HEK293T (cell line): ENCODE results near the gene SPC25.

Experiments used
- CTCF ChIA-PET: fragments of 350-600 bp; formaldehyde crosslinking; extraction: SDS; loops from one replicate; lab custom pipeline; 2021; ENCODE audit warnings: antibody characterized with exemption, inconsistent platforms; lab: Yijun Ruan, JAX
- POLR2A ChIA-PET: fragments of 350-600 bp; formaldehyde crosslinking; extraction: SDS; loops from one replicate; lab custom pipeline; 2020; ENCODE audit warnings: antibody characterized with exemption, inconsistent platforms; lab: Yijun Ruan, JAX
- DNase-seq: peaks from one replicate; pipeline ENCODE4 v3.0.0; 2012; ENCODE audit warnings: mixed read lengths; ENCODE audit errors: extremely low spot score
- ARNT ChIP-seq: fragments of 450-650 bp; IDR thresholded peaks from 2 replicates; pipeline ENCODE4 v1.6.1; 2017; ENCODE audit warnings: mild to moderate bottlenecking
- BHLHE40 ChIP-seq: fragments of 450-650 bp; IDR thresholded peaks from 2 replicates; pipeline ENCODE4 v1.6.1; 2016; ENCODE audit warnings: mild to moderate bottlenecking, moderate library complexity, borderline replicate concordance
- CTBP1 ChIP-seq: fragments of 450-650 bp; IDR thresholded peaks from 2 replicates; pipeline ENCODE4 v1.6.1; 2016; ENCODE audit warnings: borderline replicate concordance
- ELF4 ChIP-seq: fragments of 450-650 bp; IDR thresholded peaks from 2 replicates; pipeline ENCODE4 v1.6.1; 2017; ENCODE audit warnings: antibody characterized with exemption
- FOXA1 ChIP-seq: fragments of 450-650 bp; IDR thresholded peaks from 2 replicates; pipeline ENCODE4 v1.6.1; 2016; ENCODE audit warnings: mild to moderate bottlenecking
- FOXK2 ChIP-seq: fragments of 450-650 bp; IDR thresholded peaks from 2 replicates; pipeline ENCODE4 v1.6.1; 2016; ENCODE audit warnings: mild to moderate bottlenecking
- FOXM1 ChIP-seq: fragments of 450-650 bp; IDR thresholded peaks from 2 replicates; pipeline ENCODE4 v1.6.1; 2017; ENCODE audit warnings: mild to moderate bottlenecking, borderline replicate concordance
- HDGF ChIP-seq: fragments of 450-650 bp; IDR thresholded peaks from 2 replicates; pipeline ENCODE4 v1.6.1; 2017; ENCODE audit warnings: antibody characterized with exemption, borderline replicate concordance
- L3MBTL2 ChIP-seq: fragments of 450-650 bp; conservative IDR thresholded peaks from 2 replicates; pipeline ENCODE4 v1.6.1; 2016; ENCODE audit warnings: mild to moderate bottlenecking
- LEF1 ChIP-seq: fragments of 450-650 bp; IDR thresholded peaks from 2 replicates; pipeline ENCODE4 v1.6.1; 2017; ENCODE audit warnings: mild to moderate bottlenecking, borderline replicate concordance
- NFRKB ChIP-seq: fragments of 450-650 bp; IDR thresholded peaks from 2 replicates; pipeline ENCODE4 v1.6.1; 2016; ENCODE audit warnings: mild to moderate bottlenecking, moderate library complexity
- SP1 ChIP-seq: fragments of 450-650 bp; IDR thresholded peaks from 2 replicates; pipeline ENCODE4 v1.6.1; 2017
- SUZ12 ChIP-seq: fragments of 450-650 bp; IDR thresholded peaks from 2 replicates; pipeline ENCODE4 v1.6.1; 2016; ENCODE audit warnings: mild to moderate bottlenecking
- TARDBP ChIP-seq: fragments of 450-650 bp; IDR thresholded peaks from 2 replicates; pipeline ENCODE4 v1.6.1; 2016
- ZNF384 ChIP-seq: fragments of 450-650 bp; IDR thresholded peaks from 2 replicates; pipeline ENCODE4 v1.6.1; 2016
- TF ChIP-seq, protein P1 (sequence below): fragments of 450-650 bp; IDR thresholded peaks from 2 replicates; pipeline ENCODE4 v1.6.1; 2016

SPC25 gene

GRCh38 chr2:168930242-168930641, 40.0 kb upstream of the SPC25 start:
- no peak for DNase-seq
- ChIA-PET POLR2A (no interaction called here), CTCF (no interaction called here)
- TF ChIP-seq LEF1 (no peak), FOXK2 (no peak), FOXM1 (no peak), SP1 (no peak), ARNT (no peak), BHLHE40 (no peak), CTBP1 (no peak), NFRKB (no peak)
- TF ChIP-seq, protein P1, sequence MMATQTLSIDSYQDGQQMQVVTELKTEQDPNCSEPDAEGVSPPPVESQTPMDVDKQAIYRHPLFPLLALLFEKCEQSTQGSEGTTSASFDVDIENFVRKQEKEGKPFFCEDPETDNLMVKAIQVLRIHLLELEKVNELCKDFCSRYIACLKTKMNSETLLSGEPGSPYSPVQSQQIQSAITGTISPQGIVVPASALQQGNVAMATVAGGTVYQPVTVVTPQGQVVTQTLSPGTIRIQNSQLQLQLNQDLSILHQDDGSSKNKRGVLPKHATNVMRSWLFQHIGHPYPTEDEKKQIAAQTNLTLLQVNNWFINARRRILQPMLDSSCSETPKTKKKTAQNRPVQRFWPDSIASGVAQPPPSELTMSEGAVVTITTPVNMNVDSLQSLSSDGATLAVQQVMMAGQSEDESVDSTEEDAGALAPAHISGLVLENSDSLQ: no peak

- TF ChIP-seq SUZ12: no peak
- ChIA-PET POLR2A (no interaction called here), CTCF (no interaction called here)
- no peak for DNase-seq
Observed at GRCh38 chr2:168929031-168929430, 38.8 kb upstream of the SPC25 start.

DNA sequence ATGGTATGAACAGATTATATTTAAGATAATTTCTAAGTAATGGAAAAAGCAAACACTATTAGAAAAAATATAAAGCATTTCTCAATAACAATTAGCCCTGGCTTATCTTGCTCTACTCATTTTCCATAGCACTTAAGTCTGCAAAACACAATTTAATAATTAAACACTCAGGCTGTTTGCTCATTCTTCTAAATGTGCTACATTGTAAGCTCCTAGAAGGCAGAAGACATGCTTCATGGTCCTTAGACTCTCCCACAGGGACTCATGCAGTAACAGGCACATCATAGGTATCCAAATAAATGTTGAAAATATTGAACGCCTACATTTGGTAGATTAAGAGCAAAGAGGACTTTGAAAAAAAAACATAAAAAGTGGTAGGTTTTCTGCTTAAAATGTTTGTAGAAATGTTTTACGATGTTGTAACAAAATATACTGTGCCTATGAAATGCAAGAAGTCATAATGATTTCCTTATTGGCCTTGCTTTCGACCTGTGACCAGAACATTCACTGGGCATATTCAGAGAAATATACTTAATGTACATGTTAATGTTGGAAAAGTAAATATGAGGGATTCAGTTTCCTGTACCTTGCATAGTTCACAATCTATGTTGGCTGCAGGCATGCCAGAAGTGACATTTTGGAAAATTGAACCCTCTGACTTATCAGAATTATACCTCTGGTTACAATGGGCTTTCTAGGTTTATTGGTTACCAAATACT, 38.0 kb upstream of the SPC25 start:
- POLR2A ChIA-PET: no interaction called here
- no peak for TF ChIP-seq FOXM1
- TF ChIP-seq ARNT: no peak
- TF ChIP-seq ELF4: no peak
- no peak for TF ChIP-seq FOXK2
- TF ChIP-seq, protein P1: no peak
- TF ChIP-seq LEF1: no peak
- TF ChIP-seq SP1: no peak
- TF ChIP-seq FOXA1: no peak
- DNase-seq: no peak

DNA sequence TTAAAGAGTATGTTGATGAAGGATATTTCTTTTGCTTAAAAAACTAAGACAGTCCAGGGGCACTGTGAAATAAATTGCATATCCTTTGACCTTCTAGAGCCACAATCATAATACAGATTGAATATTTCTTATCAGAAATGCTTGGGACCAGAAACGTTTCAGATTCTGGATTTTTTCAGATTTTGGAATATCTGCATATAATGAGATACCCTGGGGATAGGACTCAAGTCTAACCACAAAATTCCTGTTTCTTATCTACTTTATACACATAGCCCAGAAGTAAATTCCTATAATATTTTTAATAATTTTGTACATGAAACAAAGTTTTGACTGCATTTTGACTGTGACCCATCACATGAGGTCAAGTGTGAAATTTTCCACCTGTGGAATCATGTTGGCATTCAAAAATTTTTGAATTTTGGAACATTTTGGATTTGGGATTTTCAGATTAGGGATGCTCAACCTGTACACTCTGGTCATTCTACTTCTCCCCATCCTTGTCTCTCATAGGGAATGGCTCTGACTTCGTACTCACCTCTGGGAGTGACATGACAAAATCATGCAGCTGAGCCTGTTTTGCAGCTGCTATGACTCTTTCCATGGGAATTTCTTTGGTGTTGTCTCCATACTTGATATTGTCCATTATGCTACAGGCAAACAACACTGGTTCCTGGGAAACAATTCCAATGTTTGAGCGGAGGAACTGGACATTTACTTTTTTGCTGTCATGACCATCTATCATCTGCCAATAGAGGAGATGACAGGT, 36.6 kb upstream of the SPC25 start:
- DNase-seq: no peak
- ChIA-PET CTCF (no interaction called here), POLR2A (no interaction called here)
- TF ChIP-seq SP1: no peak
- TF ChIP-seq NFRKB: no peak
- TF ChIP-seq FOXA1: no peak
- TF ChIP-seq LEF1: no peak
- TF ChIP-seq, protein P1: no peak
- TF ChIP-seq CTBP1: no peak
- TF ChIP-seq TARDBP: no peak
- TF ChIP-seq FOXM1: no peak
- TF ChIP-seq L3MBTL2: no peak
- no peak for TF ChIP-seq ELF4
- TF ChIP-seq FOXK2: no peak
- no peak for TF ChIP-seq SUZ12
- no peak for TF ChIP-seq ZNF384
- TF ChIP-seq HDGF: no peak
- TF ChIP-seq BHLHE40: no peak
- no peak for TF ChIP-seq ARNT

More for the DNA sequence above, 38.0 kb upstream of the SPC25 start:
- CTCF ChIA-PET: no interaction called here

DNA sequence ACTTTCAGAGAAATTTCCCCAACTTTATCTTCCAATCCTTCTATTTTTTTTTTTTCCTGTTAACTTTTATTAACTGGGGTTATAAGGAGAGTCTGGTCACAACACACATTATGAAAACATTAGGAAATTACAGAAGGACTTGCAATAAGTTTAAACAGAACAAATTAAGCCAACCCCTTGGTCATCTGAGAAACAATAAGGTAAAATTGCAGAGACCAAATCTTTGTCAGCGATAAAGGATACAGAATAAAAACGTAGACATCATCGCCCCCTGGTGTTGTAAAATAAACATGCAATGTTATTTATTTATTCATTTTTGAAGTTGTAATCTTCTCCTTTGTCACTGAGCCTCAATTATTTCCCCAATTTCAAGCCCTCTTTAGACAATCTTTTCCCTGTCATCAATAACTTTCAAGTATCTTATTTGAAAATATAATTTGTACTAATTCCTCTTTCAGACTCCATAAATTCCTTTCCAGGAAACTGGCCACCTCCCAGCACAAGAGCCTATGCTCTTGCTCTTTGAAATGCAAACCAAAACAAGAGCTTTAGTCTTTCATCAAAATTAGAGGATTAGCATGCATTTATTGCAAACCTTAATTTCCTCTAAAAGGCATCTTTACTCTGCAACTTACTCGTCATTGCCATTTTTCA, 30.4 kb upstream of the SPC25 start:
- DNase-seq: peak; percentile 26
- CTCF ChIA-PET: interaction anchor here (1.0 kb wide), 1 partner anchor 147 kb away, joined by 5 read pairs; no protein-coding TSS in a partner anchor
- POLR2A ChIA-PET: no interaction called here
- TF ChIP-seq TARDBP (no peak), FOXA1 (no peak), ELF4 (no peak), CTBP1 (no peak), FOXM1 (no peak), LEF1 (no peak), L3MBTL2 (no peak), ARNT (no peak)
- TF ChIP-seq, protein P1: no peak

GRCh38 chr2:168916331-168916675, 26.1 kb upstream of the SPC25 start:
- CTCF ChIA-PET: no interaction called here
- TF ChIP-seq FOXA1: no peak
- no peak for TF ChIP-seq LEF1
- TF ChIP-seq NFRKB: no peak
- TF ChIP-seq ELF4: no peak
- TF ChIP-seq, protein P1: no peak
- no peak for TF ChIP-seq ARNT
- no peak for TF ChIP-seq ZNF384
- no peak for TF ChIP-seq SUZ12
- TF ChIP-seq FOXK2: no peak
- no peak for TF ChIP-seq HDGF
- POLR2A ChIA-PET: no interaction called here
- DNase-seq: no peak
